Measurements from ENCODE around the gene FUT6.
"Not testable (repeated sequence)": the region's sequence is repeated elsewhere in the genome, so short reads cannot be mapped to it uniquely, and the experiment has no call there.

FUT6 gene

GRCh38 chr19:5857203-5858081 is 17.9 kb upstream of the FUT6 start:
- no peak for DNase-seq

GRCh38 chr19:5855151-5855550 is 15.6 kb upstream of the FUT6 start:
- DNase-seq, result not testable (repeated sequence)

GRCh38 chr19:5854121-5854520 is 14.6 kb upstream of the FUT6 start:
- not testable (repeated sequence) for DNase-seq

GRCh38 chr19:5851302-5851701 is 11.8 kb upstream of the FUT6 start, which contains the start of gene FUT3:
FUT3 (minus strand) TSS chr19:5851449.
- DNase-seq, result peak; percentile 8

GRCh38 chr19:5850743-5851293 is 11.3 kb upstream of the FUT6 start:
- no peak for DNase-seq

GRCh38 chr19:5850189-5850588 is 10.7 kb upstream of the FUT6 start:
- no peak for DNase-seq

GRCh38 chr19:5848621-5849020 is 9.1 kb upstream of the FUT6 start:
- not testable (repeated sequence) for DNase-seq

- not testable (repeated sequence) for DNase-seq
Measured at GRCh38 chr19:5847846-5848245, 8.3 kb upstream of the FUT6 start.

- DNase-seq, result no peak
Measured at GRCh38 chr19:5844456-5845433, 5.2 kb upstream of the FUT6 start.

- no peak for DNase-seq
Measured at GRCh38 chr19:5843295-5843927, 3.9 kb upstream of the FUT6 start.

GRCh38 chr19:5841735-5842111 is 2.2 kb upstream of the FUT6 start:
- not testable (repeated sequence) for DNase-seq

- DNase-seq, result no peak
Measured at GRCh38 chr19:5838353-5839064, 993 bp downstream of the FUT6 start.

GRCh38 chr19:5837761-5838352 is 1.6 kb downstream of the FUT6 start:
- no peak for DNase-seq

- DNase-seq, result no peak
Measured at GRCh38 chr19:5832527-5833216, 6.8 kb downstream of the FUT6 start.

- DNase-seq, result no peak
Measured at GRCh38 chr19:5832061-5832460, 7.4 kb downstream of the FUT6 start.

- no peak for DNase-seq
Measured at GRCh38 chr19:5831159-5831558, 8.3 kb downstream of the FUT6 start.

GRCh38 chr19:5829567-5830310 is 9.8 kb downstream of the FUT6 start:
- DNase-seq, result no peak

- peak; percentile 85 for DNase-seq
Measured at GRCh38 chr19:5828661-5829566, 10.6 kb downstream of the FUT6 start.

Measured in NCI-H345 (cell line).